H9 (cell line): Measurements from ENCODE around the gene CCDC102B. TPM values are rescaled to one million over a fixed set of nuclear protein-coding genes. Genes with fewer than 3 reads are reported as not detected.

Experiments
- DNase-seq: peaks from one replicate; pipeline ENCODE4 v3.0.0-alpha.2; 2017
- H2AFZ ChIP-seq: one replicate; pipeline ENCODE4 v1.6.1; 2013; ENCODE audit warnings: mild to moderate bottlenecking, low read length, control low read depth, moderate library complexity
- H2AK5ac ChIP-seq: 2 replicates; pipeline ENCODE4 v1.6.1; 2013; ENCODE audit warnings: low read length, control low read depth, mixed read lengths; ENCODE audit not compliant: insufficient read length
- H2BK120ac ChIP-seq: one replicate; pipeline ENCODE4 v1.6.1; 2013; ENCODE audit warnings: low read depth, mild to moderate bottlenecking, low read length, control low read depth, inconsistent platforms; ENCODE audit not compliant: poor library complexity, severe bottlenecking
- H2BK12ac ChIP-seq: 2 replicates; pipeline ENCODE4 v1.6.1; 2013; ENCODE audit warnings: low read length, control low read depth, mixed read lengths, low read depth; ENCODE audit not compliant: insufficient read length
- H2BK15ac ChIP-seq: 2 replicates; pipeline ENCODE4 v1.6.1; 2013; ENCODE audit warnings: low read depth, low read length, control low read depth
- H2BK20ac ChIP-seq: one replicate; pipeline ENCODE4 v1.6.1; 2013; ENCODE audit warnings: low read depth, mild to moderate bottlenecking, low read length, control low read depth, inconsistent platforms; ENCODE audit not compliant: poor library complexity, severe bottlenecking
- H2BK5ac ChIP-seq: 2 replicates; pipeline ENCODE4 v1.6.1; 2013; ENCODE audit warnings: low read length, control low read depth, mixed read lengths; ENCODE audit not compliant: insufficient read length
- H3K14ac ChIP-seq: 2 replicates; pipeline ENCODE4 v1.6.1; 2013; ENCODE audit warnings: low read length, control low read depth; ENCODE audit not compliant: insufficient read depth
- H3K18ac ChIP-seq: 2 replicates; pipeline ENCODE4 v1.6.1; 2013; ENCODE audit warnings: low read depth, mild to moderate bottlenecking, mixed read lengths, low read length, control low read depth; ENCODE audit not compliant: insufficient read length
- H3K23ac ChIP-seq: 2 replicates; pipeline ENCODE4 v1.6.1; 2013; ENCODE audit warnings: low read length, control low read depth, mixed read lengths, low read depth; ENCODE audit not compliant: insufficient read length
- H3K23me2 ChIP-seq: 2 replicates; pipeline ENCODE4 v1.6.1; 2013; ENCODE audit warnings: low read depth, mild to moderate bottlenecking, mixed read lengths, low read length, control low read depth; ENCODE audit not compliant: insufficient read length, poor library complexity, severe bottlenecking
- H3K27ac ChIP-seq: 2 replicates; pipeline ENCODE4 v1.5.1; 2013; ENCODE audit warnings: low read length, control low read depth, mixed read lengths, low read depth; ENCODE audit not compliant: insufficient read length
- H3K27me3 ChIP-seq: 2 replicates; pipeline ENCODE4 v1.6.1; 2013; ENCODE audit warnings: low read length, control low read depth, inconsistent platforms; ENCODE audit not compliant: insufficient read depth
- H3K4ac ChIP-seq: 2 replicates; pipeline ENCODE4 v1.6.1; 2013; ENCODE audit warnings: low read depth, mild to moderate bottlenecking, control low read depth, inconsistent platforms, low read length, moderate library complexity
- H3K4me1 ChIP-seq: 2 replicates; pipeline ENCODE4 v1.6.1; 2013; ENCODE audit warnings: low read length, control low read depth, inconsistent platforms; ENCODE audit not compliant: insufficient read depth
- H3K4me2 ChIP-seq: 2 replicates; pipeline ENCODE4 v1.6.1; 2013; ENCODE audit warnings: low read length, control low read depth, mixed read lengths; ENCODE audit not compliant: insufficient read length, insufficient read depth
- H3K56ac ChIP-seq: 2 replicates; pipeline ENCODE4 v1.6.1; 2013; ENCODE audit warnings: low read depth, mild to moderate bottlenecking, mixed read lengths, low read length, control low read depth; ENCODE audit not compliant: insufficient read length
- H3K79me1 ChIP-seq: 2 replicates; pipeline ENCODE4 v1.6.1; 2013; ENCODE audit warnings: low read depth, mild to moderate bottlenecking, moderate library complexity, low read length, control low read depth, inconsistent platforms; ENCODE audit not compliant: insufficient read depth, poor library complexity, severe bottlenecking
- H3K79me2 ChIP-seq: 2 replicates; pipeline ENCODE4 v1.6.1; 2013; ENCODE audit warnings: low read length, control low read depth, inconsistent platforms; ENCODE audit not compliant: insufficient read depth
- H3K9ac ChIP-seq: 2 replicates; pipeline ENCODE4 v1.6.1; 2013; ENCODE audit warnings: low read length, control low read depth, mixed read lengths; ENCODE audit not compliant: insufficient read length; ENCODE audit errors: extremely low read depth
- H3K9me3 ChIP-seq: one replicate; pipeline ENCODE4 v1.6.1; 2013; ENCODE audit warnings: low read depth, low read length, inconsistent platforms; ENCODE audit not compliant: control insufficient read depth
- H3T11ph ChIP-seq: one replicate; pipeline ENCODE4 v1.6.1; 2013; ENCODE audit warnings: mild to moderate bottlenecking, low read length, control low read depth, inconsistent platforms
- H4K20me1 ChIP-seq: one replicate; pipeline ENCODE4 v1.6.1; 2013; ENCODE audit not compliant: control insufficient read depth, insufficient read length, insufficient read depth
- H4K5ac ChIP-seq: 2 replicates; pipeline ENCODE4 v1.6.1; 2013; ENCODE audit warnings: low read depth, mild to moderate bottlenecking, mixed read lengths, low read length, control low read depth; ENCODE audit not compliant: insufficient read length
- H4K8ac ChIP-seq: replicated peaks from 2 replicates; pipeline ENCODE4 v1.6.1; 2013; ENCODE audit warnings: low read length, control low read depth, mixed read lengths, low read depth; ENCODE audit not compliant: insufficient read length
- H4K91ac ChIP-seq: 2 replicates; pipeline ENCODE4 v1.6.1; 2013; ENCODE audit warnings: low read depth, mild to moderate bottlenecking, moderate library complexity, mixed read lengths, low read length, control low read depth; ENCODE audit not compliant: insufficient read length
- H3K27ac Mint-ChIP-seq, 3 experiments: 2 replicates in 2 of 3; 3 replicates in 1 of 3; pipeline ENCODE4 v1.8.0; 2020 to 2021; ENCODE audit warnings: mixed read lengths in 3 of 3, mild to moderate bottlenecking in 1 of 3, moderate library complexity in 1 of 3
- H3K27me3 Mint-ChIP-seq: 2 replicates; pipeline ENCODE4 v1.8.0; 2021; ENCODE audit warnings: low read depth, mild to moderate bottlenecking, moderate library complexity, mixed read lengths
- H3K36me3 Mint-ChIP-seq, 3 experiments: 2 replicates in 2 of 3; 3 replicates in 1 of 3; pipeline ENCODE4 v1.8.0; 2020 to 2021; ENCODE audit warnings: low read depth in 3 of 3, mixed read lengths in 3 of 3; ENCODE audit not compliant: insufficient read depth in 1 of 3
- H3K4me1 Mint-ChIP-seq, 2 experiments: 2 replicates each; pipeline ENCODE4 v1.8.0; 2020; ENCODE audit warnings: mixed read lengths in 2 of 2
- H3K4me3 Mint-ChIP-seq, 2 experiments: 2 replicates in 1 of 2; 3 replicates in 1 of 2; pipeline ENCODE4 v1.8.0; 2020 to 2021; ENCODE audit warnings: mild to moderate bottlenecking in 2 of 2, mixed read lengths in 2 of 2, moderate library complexity in 1 of 2
- H3K9me3 Mint-ChIP-seq, 2 experiments: 2 replicates in 1 of 2; 3 replicates in 1 of 2; pipeline ENCODE4 v1.8.0; 2020; ENCODE audit warnings: mild to moderate bottlenecking in 2 of 2, mixed read lengths in 2 of 2, moderate library complexity in 1 of 2
- WGBS: extraction: QIAGEN DNeasy Blood & Tissue Kit; methylation state at CpG from one replicate; pipeline ENCODE4 v1.1.7; 2013; ENCODE audit warnings: missing lambda C conversion rate, low lambda C conversion rate, mixed read lengths; ENCODE audit not compliant: insufficient read length; ENCODE audit errors: extremely low coverage; 5-methylcytosine and 5-hydroxymethylcytosine counted together
- total RNA-seq: library from RNA; stranded (reverse); gene quantifications from 2 replicates; pipeline ENCODE4 v1.2.1, GENCODE V29; 2021
- TF ChIP-seq, protein P1 (sequence below): fragments of 200-600 bp; sonication (generic); conservative IDR thresholded peaks from 3 replicates; pipeline ENCODE4 v1.8.0; 2021; ENCODE audit warnings: antibody characterized with exemption, mild to moderate bottlenecking

CCDC102B gene
- total RNA-seq, 1 experiment from 2014 or later: 1.2 TPM

DNA sequence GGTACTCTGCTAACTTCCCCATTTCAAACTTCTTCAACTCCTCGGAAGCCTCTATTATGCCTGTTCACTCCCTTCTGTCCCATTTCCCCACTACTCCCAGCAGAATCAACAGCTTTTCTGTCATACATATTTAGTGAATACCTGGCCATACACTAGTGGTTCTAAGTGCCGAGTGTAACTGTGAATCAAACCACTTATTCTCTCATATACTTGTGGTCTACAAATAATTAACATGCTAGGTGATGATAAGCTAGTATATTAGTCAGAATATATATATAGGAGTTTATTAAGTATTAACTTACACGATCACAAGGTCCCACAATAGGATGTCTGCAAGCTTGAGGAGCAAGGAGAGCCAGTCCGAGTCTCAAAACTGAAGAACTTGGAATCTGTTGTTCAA is 150.7 kb downstream of the CCDC102B start:
- Mint-ChIP-seq H3K36me3 (no peaks in the 10 kb centered on the region), H3K4me1 (peaks cover 13 to 14% of the 10 kb centered on the region in 2 experiments), H3K4me3 (no peak overlapping the region), H3K9me3 (no peaks in the 10 kb centered on the region; a peak in 1 of 5 replicates), H3K27ac (no peak overlapping the region), H3K27me3 (no peaks in the 10 kb centered on the region)
- H3K56ac ChIP-seq: no peak overlapping the region
- H3K9me3 ChIP-seq: no peaks in the 10 kb centered on the region
- no peak overlapping the region for H4K5ac ChIP-seq
- TF ChIP-seq, protein P1, sequence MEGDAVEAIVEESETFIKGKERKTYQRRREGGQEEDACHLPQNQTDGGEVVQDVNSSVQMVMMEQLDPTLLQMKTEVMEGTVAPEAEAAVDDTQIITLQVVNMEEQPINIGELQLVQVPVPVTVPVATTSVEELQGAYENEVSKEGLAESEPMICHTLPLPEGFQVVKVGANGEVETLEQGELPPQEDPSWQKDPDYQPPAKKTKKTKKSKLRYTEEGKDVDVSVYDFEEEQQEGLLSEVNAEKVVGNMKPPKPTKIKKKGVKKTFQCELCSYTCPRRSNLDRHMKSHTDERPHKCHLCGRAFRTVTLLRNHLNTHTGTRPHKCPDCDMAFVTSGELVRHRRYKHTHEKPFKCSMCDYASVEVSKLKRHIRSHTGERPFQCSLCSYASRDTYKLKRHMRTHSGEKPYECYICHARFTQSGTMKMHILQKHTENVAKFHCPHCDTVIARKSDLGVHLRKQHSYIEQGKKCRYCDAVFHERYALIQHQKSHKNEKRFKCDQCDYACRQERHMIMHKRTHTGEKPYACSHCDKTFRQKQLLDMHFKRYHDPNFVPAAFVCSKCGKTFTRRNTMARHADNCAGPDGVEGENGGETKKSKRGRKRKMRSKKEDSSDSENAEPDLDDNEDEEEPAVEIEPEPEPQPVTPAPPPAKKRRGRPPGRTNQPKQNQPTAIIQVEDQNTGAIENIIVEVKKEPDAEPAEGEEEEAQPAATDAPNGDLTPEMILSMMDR: no peak
- WGBS: no CpG with 5 or more reads among the region's 4 CpGs
- no peak overlapping the region for H3K14ac ChIP-seq
- peaks cover 9% of the 10 kb centered on the region; the same call in 1 of the 2 replicates for H3K4me1 ChIP-seq
- H3K4ac ChIP-seq: no peak overlapping the region
- H3K79me2 ChIP-seq: no peaks in the 10 kb centered on the region
- H4K8ac ChIP-seq: no peak overlapping the region
- no peak overlapping the region for H2BK5ac ChIP-seq
- no peaks in the 10 kb centered on the region for H3K79me1 ChIP-seq
- no peak for DNase-seq
- H3K4me2 ChIP-seq: no peak overlapping the region
- no peak overlapping the region for H2BK120ac ChIP-seq
- no peak overlapping the region for H3K23ac ChIP-seq
- no peak overlapping the region for H4K91ac ChIP-seq
- no peak overlapping the region for H2AK5ac ChIP-seq
- no peak overlapping the region for H3K18ac ChIP-seq
- no peak overlapping the region for H3T11ph ChIP-seq
- no peak overlapping the region for H3K9ac ChIP-seq
- H2BK15ac ChIP-seq: no peak overlapping the region
- no peaks in the 10 kb centered on the region for H3K27me3 ChIP-seq
- H2AFZ ChIP-seq: no peak overlapping the region
- no peaks in the 10 kb centered on the region for H4K20me1 ChIP-seq
- H2BK12ac ChIP-seq: no peak overlapping the region
- no peak overlapping the region for H3K27ac ChIP-seq
- no peaks in the 10 kb centered on the region for H3K23me2 ChIP-seq
- no peak overlapping the region for H2BK20ac ChIP-seq
